Right ventricle myocardium superior (tissue), 1 donor: Measurements from ENCODE around the gene UNCX. TPM values are rescaled to one million over a fixed set of nuclear protein-coding genes. Genes with fewer than 3 reads are reported as not detected.

Source experiments
- ATAC-seq: fragments of 200-7000 bp; cut with Tn5 transposase; one replicate; pipeline ENCODE4 v1.9.1; 2020; ENCODE audit warnings: mild to moderate bottlenecking; ENCODE audit not compliant: poor library complexity
- DNase-seq: peaks from one replicate; pipeline ENCODE4 v3.0.0-alpha.2; 2020
- intact Hi-C: fragments of 100-400 bp; cut with DNase I; formaldehyde crosslinking; loops from one replicate; pipeline ENCODE4 v1.11.2; 2022
- total RNA-seq: library from RNA; stranded (reverse); fragmentation: NEBNext Ultra II Directional; extraction: Animal tissue kit (Norgen Biotek cat#: 25700); gene quantifications from one replicate; pipeline ENCODE4 v1.2.1, GENCODE V29; 2021
- donor health status: DM: no; HTN: yes; CAD: no; lungs with severe emphysema.

Gene UNCX
- total RNA-seq, 1 donor from 2014 or later, result not detected

GRCh38 chr7:1229202-1229947 is 3.3 kb upstream of the UNCX start:
- intact Hi-C loops, result loop anchor here (10.0 kb wide), 1 partner anchor 205 kb away; no protein-coding TSS in a partner anchor
- ATAC-seq (no peak), DNase-seq (no peak)

DNA sequence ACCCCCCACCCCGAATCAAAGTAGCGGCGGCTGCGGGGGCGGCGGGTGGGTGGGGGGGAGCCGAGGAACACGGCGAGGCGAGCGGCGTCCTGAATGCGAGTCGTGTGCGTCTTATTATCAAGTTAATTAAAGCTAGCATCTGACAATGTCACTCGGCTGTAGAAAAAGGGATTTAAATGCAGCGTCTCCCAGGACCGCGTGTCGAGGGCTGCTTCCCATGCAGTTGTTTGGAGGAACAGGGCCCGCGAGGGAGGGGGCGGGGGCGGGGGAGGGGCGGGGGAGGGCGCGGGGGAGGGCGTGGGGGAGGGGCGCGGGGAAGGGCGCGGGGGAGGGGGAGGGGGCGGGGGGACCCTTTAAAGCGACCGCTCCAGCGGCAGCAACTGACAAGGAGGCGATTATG is 2.7 kb upstream of the UNCX start:
- intact Hi-C loops, result loop anchor here (10.0 kb wide), 1 partner anchor 205 kb away; no protein-coding TSS in a partner anchor
- DNase-seq (no peak), ATAC-seq (no peak)

GRCh38 chr7:1230411-1231213 is 2.1 kb upstream of the UNCX start:
- no peak for DNase-seq
- intact Hi-C loops, result no loop called here
- no peak for ATAC-seq

GRCh38 chr7:1231214-1232102 is 1.2 kb upstream of the UNCX start:
- ATAC-seq (no peak), DNase-seq (no peak)
- intact Hi-C loops, result no loop called here

GRCh38 chr7:1232103-1232466 is 587 bp upstream of the UNCX start:
- intact Hi-C loops, result no loop called here
- DNase-seq (no peak), ATAC-seq (no peak)

- intact Hi-C loops, result no loop called here
- no peak for DNase-seq
- no peak for ATAC-seq
These were observed 819 bp downstream of the UNCX start for GRCh38 chr7:1233333-1234048.

DNA sequence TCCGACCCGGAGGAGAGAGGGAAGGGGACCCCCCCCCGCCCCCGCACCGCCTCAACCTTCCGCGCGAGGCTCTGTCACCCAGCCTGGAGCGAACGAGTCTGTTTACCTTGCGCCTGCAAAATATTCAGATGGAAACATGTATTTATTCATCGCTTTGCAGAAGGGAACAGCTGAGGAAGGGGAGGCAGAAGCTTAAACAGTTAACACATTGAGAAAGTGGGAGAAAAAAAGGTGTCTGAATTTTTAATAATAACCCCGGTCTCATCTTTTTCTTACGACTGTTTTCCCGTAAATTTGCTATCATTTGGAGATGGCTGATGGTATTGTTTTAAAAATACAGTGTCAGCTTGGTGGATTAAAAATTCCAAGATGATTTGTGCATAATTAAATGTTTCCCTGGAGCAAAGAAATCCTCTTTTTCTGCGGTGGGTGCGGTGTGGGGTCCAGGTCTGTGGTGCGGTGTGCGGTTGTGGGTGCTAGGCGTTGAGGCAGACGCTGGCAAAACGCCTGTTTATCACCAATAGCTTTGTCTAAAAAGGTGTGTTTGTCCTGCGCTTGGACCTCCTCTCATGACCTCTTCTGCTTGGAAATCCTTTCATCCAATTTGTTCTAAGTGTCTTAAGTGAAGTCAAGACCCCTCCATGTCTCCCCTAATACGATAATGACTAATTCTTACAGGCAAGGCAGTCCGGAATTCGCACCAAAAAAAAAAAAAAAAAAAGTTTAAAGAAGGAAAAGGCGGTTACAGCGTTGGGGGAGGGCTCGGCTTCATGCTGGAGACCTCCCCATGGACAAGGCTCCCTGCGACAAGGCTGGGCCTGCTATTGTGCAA is 1.6 kb downstream of the UNCX start:
- intact Hi-C loops, result no loop called here
- ATAC-seq (no peak), DNase-seq (no peak)

- intact Hi-C loops, result no loop called here
- DNase-seq (no peak), ATAC-seq (no peak)
These were observed 2.3 kb downstream of the UNCX start for GRCh38 chr7:1234881-1235500.

GRCh38 chr7:1235501-1236131 is 2.9 kb downstream of the UNCX start:
- DNase-seq (no peak), ATAC-seq (no peak)

GRCh38 chr7:1236132-1236661 is 3.5 kb downstream of the UNCX start:
- DNase-seq, result no peak
- no peak for ATAC-seq
- intact Hi-C loops, result no loop called here

More at GRCh38 chr7:1235501-1236131, 2.9 kb downstream of the UNCX start:
- intact Hi-C loops, result no loop called here

DNA sequence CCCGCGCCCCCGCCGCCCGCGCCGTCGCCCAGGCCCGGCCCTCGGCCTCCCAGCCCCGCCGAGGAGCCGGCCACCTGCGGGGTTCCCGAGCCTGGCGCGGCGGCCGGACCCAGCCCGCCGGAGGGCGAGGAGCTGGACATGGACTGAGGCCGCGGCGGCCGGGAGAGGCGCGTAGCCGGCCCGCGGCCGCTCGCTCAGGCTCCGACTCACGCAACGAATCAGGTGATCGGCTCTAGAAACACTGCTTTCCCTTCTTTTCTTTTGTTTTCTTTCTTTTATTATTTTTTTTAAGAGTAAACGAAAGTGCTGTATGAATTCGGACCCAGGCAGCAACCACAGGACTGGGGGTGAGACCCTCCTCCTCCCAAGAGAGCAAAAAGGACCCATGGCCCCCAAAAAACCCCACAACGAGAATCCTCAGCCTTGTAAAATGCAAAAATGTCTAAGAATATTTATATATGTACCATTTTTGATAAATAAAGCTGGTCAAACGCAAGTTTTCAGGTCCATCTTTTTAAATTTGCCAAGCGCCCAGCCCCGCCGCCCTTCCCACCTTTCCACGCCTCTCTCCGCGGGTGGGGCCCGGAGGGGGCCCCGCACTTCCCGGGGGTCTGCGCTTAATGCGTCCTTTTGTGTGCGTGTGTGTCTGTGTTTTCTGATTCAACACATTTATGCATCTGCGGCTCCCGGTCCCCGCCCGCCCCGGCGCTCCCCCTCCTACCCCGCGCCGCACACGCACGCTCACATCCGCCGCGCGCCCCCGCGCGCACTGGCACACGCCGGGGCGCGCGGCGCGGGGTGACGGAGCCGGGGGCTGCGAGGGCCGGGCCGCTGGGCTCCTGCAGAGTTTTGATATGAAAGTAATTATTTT is 4.4 kb downstream of the UNCX start:
- intact Hi-C loops, result no loop called here
- DNase-seq, result no peak

DNA sequence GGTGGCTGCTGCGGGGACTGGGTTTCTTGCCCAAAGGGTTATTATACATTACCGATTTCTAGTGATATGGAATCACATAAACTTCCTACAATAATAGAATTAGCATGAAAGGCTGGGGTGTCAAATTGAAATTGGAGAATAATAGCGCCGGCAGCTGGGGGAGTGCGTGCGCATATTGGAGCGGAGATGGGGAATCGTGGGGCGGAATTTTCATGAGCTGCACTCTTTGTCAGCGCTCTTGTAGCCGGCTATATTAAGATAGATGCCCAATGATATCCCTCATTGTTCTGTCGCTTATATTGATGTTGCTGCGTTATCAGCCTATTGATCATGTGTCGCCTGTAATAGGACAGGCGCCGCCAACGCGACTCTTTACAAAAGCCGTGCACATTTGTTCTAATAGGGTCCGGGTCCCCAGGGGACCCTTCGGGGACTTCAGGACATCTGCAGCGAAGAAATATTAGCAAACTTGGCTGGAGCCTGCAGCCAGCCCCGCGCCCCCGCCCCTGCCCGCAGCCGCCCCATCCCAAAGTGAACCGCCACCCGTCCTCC is 5.1 kb downstream of the UNCX start:
- ATAC-seq (no peak), DNase-seq (no peak)
- intact Hi-C loops, result no loop called here

More for the DNA sequence above, 4.4 kb downstream of the UNCX start:
- ATAC-seq, result no peak

GRCh38 chr7:1238450-1238882 is 5.8 kb downstream of the UNCX start:
- ATAC-seq (no peak), DNase-seq (no peak)
- intact Hi-C loops, result no loop called here

DNA sequence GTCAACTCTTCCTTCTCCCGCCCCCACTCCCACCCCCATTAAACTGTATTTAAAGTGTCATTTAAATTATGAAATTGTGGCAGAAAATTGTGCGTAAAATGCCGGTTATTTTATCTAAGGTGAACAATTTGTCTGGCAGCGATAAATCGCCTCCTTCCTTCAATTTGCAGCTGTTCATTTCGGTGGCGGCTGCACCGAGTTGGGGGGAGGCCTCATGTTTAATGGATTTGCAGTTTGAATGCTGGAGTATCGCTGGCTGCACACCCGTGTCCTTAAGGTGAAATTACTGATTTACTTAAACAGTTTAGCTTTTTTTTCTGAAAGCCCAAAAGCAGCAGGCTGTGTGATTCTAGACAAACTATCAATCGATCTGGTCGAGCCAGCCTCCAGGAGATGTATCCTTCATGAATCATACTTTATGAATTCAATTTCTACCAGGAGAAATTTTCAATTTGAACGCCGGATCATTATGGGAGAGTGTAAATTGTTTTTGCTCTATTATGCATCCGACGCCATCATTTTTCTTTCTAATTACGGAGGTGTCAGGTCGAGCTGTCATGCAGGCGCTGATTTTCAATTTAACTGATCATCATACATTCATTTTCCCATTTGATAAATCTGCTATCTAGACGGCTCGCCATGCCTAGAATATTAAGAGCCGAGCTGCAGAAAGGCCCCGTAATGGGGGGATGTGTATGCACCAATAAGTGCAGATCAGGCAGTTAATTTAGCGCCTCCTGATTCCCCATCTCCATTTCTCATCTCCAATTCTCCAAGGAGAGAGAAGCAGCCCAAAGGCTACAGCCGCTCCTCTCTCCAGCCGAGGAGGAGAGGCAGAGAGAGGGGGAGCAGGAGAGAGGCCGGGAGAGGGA is 6.5 kb downstream of the UNCX start:
- ATAC-seq, result no peak
- intact Hi-C loops, result no loop called here
- no peak for DNase-seq
